PC-9 (cell line): ENCODE data around the gene B4GALNT1. TPM values are rescaled to one million over a fixed set of nuclear protein-coding genes. Genes with fewer than 3 reads are reported as not detected.
"Not testable (repeated sequence)": the region's sequence is repeated elsewhere in the genome, so short reads cannot be mapped to it uniquely, and the experiment has no call there.

ENCODE experiments used
- BruUV-seq: library from RNA; stranded (reverse); fragments of 400-500 nt; replicated peaks from 2 replicates; lab custom pipeline; 2021; lab: Mats Ljungman, UMichigan
- CTCF ChIA-PET: fragments of 300-600 bp; sonication (Branson Sonifier 250); formaldehyde crosslinking; loops from one replicate; lab custom pipeline; 2022; ENCODE audit warnings: antibody characterized with exemption; lab: Charles Lee
- POLR2A ChIA-PET: fragments of 300-600 bp; sonication (Branson Sonifier 250); formaldehyde crosslinking; loops from one replicate; lab custom pipeline; 2022; ENCODE audit warnings: antibody characterized with exemption; ENCODE audit not compliant: unreplicated experiment; lab: Charles Lee
- DNase-seq, 2 experiments: peaks; one replicate each; pipeline versions ENCODE4 v3.0.0 to v3.0.0-alpha.2; 2015 to 2022; ENCODE audit warnings: mixed read lengths in 1 of 2
- H2AFZ ChIP-seq: fragments of 200-600 bp; sonication (generic); 2 replicates; pipeline ENCODE4 v1.8.1; 2017; ENCODE audit warnings: antibody characterized with exemption
- H3F3A ChIP-seq: fragments of 200-600 bp; sonication (generic); 2 replicates; pipeline ENCODE4 v1.8.1; 2017; ENCODE audit warnings: antibody characterized with exemption, mild to moderate bottlenecking, low read depth; ENCODE audit not compliant: insufficient read depth
- H3K27ac ChIP-seq: fragments of 200-600 bp; sonication (generic); 2 replicates; pipeline ENCODE4 v1.6.1; 2016; ENCODE audit warnings: mixed run types
- H3K27me3 ChIP-seq: fragments of 200-600 bp; sonication (generic); 2 replicates; pipeline ENCODE4 v1.6.1; 2016; ENCODE audit warnings: low read depth, mixed run types; ENCODE audit not compliant: insufficient read depth
- H3K36me3 ChIP-seq: fragments of 200-600 bp; sonication (generic); 2 replicates; pipeline ENCODE4 v1.6.1; 2016; ENCODE audit warnings: low read depth, mixed run types
- H3K4me1 ChIP-seq: fragments of 200-600 bp; sonication (generic); replicated peaks from 2 replicates; pipeline ENCODE4 v1.6.1; 2016; ENCODE audit warnings: mixed run types; ENCODE audit not compliant: insufficient read depth
- H3K4me2 ChIP-seq: fragments of 200-600 bp; sonication (generic); 2 replicates; pipeline ENCODE4 v1.6.1; 2017; ENCODE audit warnings: mixed run types
- H3K4me3 ChIP-seq: fragments of 200-600 bp; sonication (generic); 2 replicates; pipeline ENCODE4 v1.6.1; 2016; ENCODE audit warnings: mixed run types
- H3K79me2 ChIP-seq: fragments of 200-600 bp; sonication (generic); 2 replicates; pipeline ENCODE4 v1.6.1; 2017; ENCODE audit warnings: low read depth, mixed run types
- H3K9me2 ChIP-seq: fragments of 200-600 bp; sonication (generic); 2 replicates; pipeline ENCODE4 v1.8.1; 2017; ENCODE audit warnings: mild to moderate bottlenecking; ENCODE audit not compliant: insufficient read depth
- H3K9me3 ChIP-seq: fragments of 200-600 bp; sonication (generic); 2 replicates; pipeline ENCODE4 v1.8.1; 2016; ENCODE audit warnings: low read depth; ENCODE audit not compliant: insufficient read depth
- H4K20me1 ChIP-seq: fragments of 200-600 bp; sonication (generic); 2 replicates; pipeline ENCODE4 v1.8.1; 2017; ENCODE audit not compliant: insufficient read depth
- CTCF ChIP-seq: fragments of 200-600 bp; sonication (generic); conservative IDR thresholded peaks from 2 replicates; pipeline ENCODE4 v1.6.1; 2017; ENCODE audit warnings: mixed run types, antibody characterized with exemption, mild to moderate bottlenecking, moderate library complexity
- EZH2 ChIP-seq: fragments of 200-600 bp; sonication (generic); IDR thresholded peaks from 2 replicates; pipeline ENCODE4 v1.8.0; 2017; ENCODE audit warnings: antibody characterized with exemption, low read depth
- intact Hi-C: fragments of 100-400 bp; cut with micrococcal nuclease; formaldehyde crosslinking; loops from one replicate; pipeline ENCODE4 v1.10.0; 2022; ENCODE audit not compliant: unreplicated experiment
- total RNA-seq: library from RNA; stranded (reverse); gene quantifications from 2 replicates; pipeline ENCODE4 v1.2.3, GENCODE V29; 2021

B4GALNT1 gene
- total RNA-seq, 1 experiment from 2014 or later = 15.0 TPM

GRCh38 chr12:57666897-57667296 lies 33.9 kb upstream of the B4GALNT1 start:
- Histone ChIP-seq H3K4me2 (no peak overlapping the region), H3K27ac (no peak overlapping the region), H3K27me3 (peaks cover 61% of the 10 kb centered on the region), H3F3A (no peaks in the 10 kb centered on the region), H3K79me2 (no peaks in the 10 kb centered on the region), H3K9me2 (no peaks in the 10 kb centered on the region), H2AFZ (no peak overlapping the region), H4K20me1 (no peaks in the 10 kb centered on the region), H3K36me3 (no peaks in the 10 kb centered on the region), H3K4me1 (no peaks in the 10 kb centered on the region), H3K4me3 (no peak overlapping the region), H3K9me3 (peaks cover 11% of the 10 kb centered on the region)
- POLR2A ChIA-PET = no interaction called here
- TF ChIP-seq CTCF (no peak), EZH2 (no peak)
- CTCF ChIA-PET = no interaction called here
- no peak for DNase-seq
- intact Hi-C loops = no loop called here
- no TSS peak for BruUV-seq

- H3K27ac ChIP-seq, H3K4me1 ChIP-seq, H3K36me3 ChIP-seq, DNase-seq, H3K4me3 ChIP-seq, POLR2A ChIA-PET, H2AFZ ChIP-seq, CTCF ChIA-PET, H3K9me2 ChIP-seq, BruUV-seq, intact Hi-C loops, H3K4me2 ChIP-seq, H3F3A ChIP-seq, H3K79me2 ChIP-seq, H4K20me1 ChIP-seq: not testable (repeated sequence)
- peaks cover 21% of the 10 kb centered on the region for H3K9me3 ChIP-seq
- H3K27me3 ChIP-seq = peaks cover 45% of the 10 kb centered on the region; the same call in 1 of the 2 replicates
These were observed 32.2 kb upstream of the B4GALNT1 start for GRCh38 chr12:57665066-57665820.

GRCh38 chr12:57661376-57661775 lies 28.4 kb upstream of the B4GALNT1 start:
- H3K36me3 ChIP-seq = no peaks in the 10 kb centered on the region
- H3K4me2 ChIP-seq = no peak overlapping the region
- POLR2A ChIA-PET = no interaction called here
- H3K4me3 ChIP-seq = no peak overlapping the region
- H2AFZ ChIP-seq = no peak overlapping the region
- H3F3A ChIP-seq = no peaks in the 10 kb centered on the region
- intact Hi-C loops = no loop called here
- CTCF ChIA-PET = no interaction called here
- H3K27ac ChIP-seq = no peak overlapping the region
- TF ChIP-seq CTCF (no peak), EZH2 (no peak)
- H3K79me2 ChIP-seq = no peaks in the 10 kb centered on the region
- peaks cover 32% of the 10 kb centered on the region; the same call in 1 of the 2 replicates for H3K27me3 ChIP-seq
- no peak for DNase-seq
- no peaks in the 10 kb centered on the region for H3K4me1 ChIP-seq
- H3K9me3 ChIP-seq = peaks cover 21% of the 10 kb centered on the region
- no peaks in the 10 kb centered on the region for H4K20me1 ChIP-seq
- H3K9me2 ChIP-seq = no peaks in the 10 kb centered on the region
- BruUV-seq = no TSS peak
